ENCODE data around the gene TBX6.

TBX6 gene

GRCh38 chr16:30088237-30088831, 3.4 kb downstream of the TBX6 start:
- H3K27ac ChIP-seq: no peak overlapping the region
- no peak for DNase-seq (ENCODE audit: low read depth, low spot score)

DNA sequence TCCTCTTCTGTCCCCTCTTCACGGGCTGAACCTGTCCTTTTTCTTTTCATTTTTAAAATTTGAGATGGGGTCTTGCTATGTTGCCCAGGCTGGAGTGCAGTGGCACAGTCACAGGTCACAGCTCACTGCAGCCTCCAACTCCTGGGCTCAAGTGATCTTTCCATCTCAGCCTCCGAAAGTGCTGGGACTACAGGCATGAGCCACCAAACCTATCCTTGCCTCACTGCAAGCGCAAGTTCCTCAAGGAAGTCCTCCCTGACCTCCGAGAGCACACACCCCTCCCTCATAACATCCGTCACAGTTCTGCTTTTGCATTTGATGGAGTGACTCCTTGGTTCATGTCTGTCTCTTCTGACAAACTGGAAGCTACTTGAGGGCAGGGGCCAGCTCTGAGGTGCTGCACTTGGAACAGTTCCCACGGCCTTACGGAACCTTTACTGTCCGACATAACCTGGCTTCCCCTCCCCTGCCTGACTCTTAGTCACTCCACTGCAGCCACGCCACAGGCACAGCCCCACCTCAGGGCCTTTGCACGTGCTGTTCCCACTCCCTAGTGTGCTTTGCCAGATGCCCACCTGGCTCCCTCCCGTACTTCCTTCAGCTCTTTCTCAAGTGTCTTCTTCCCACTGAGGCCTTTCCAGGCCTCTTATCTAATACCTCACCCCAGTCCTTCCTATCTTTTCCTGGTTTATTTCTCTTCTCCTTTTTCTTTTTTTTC, 4.4 kb downstream of the TBX6 start:
- no peak for DNase-seq (ENCODE audit: low read depth, low spot score)
- H3K27ac ChIP-seq: no peak overlapping the region

- DNase-seq (ENCODE audit: low read depth, low spot score): no peak
- no peak overlapping the region for H3K27ac ChIP-seq
Observed at GRCh38 chr16:30086291-30087140, 5.2 kb downstream of the TBX6 start.

- no peak overlapping the region for H3K27ac ChIP-seq
- DNase-seq (ENCODE audit: low read depth, low spot score): no peak
Observed at GRCh38 chr16:30085820-30086219, 5.9 kb downstream of the TBX6 start.

DNA sequence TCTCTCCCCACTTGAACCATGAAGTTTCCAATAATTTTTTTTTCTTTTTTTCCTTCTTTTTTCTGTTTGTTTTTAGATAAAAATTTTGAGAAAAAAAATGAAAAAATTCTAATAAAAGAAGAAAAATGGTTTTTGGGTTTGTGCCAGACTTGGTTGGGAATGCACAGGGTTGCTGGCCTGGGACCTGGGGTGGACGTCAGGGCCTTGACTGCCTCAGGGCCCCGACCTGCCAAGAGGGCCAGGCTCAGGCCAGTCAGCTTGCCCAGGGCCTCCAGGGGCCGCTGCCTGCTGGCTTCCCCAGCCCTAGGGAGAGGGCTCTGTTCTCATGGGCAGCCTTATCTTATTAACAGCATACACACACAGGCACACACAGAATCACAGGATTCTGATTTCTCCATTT, 6.5 kb downstream of the TBX6 start:
- H3K27ac ChIP-seq: no peak overlapping the region
- no peak for DNase-seq (ENCODE audit: low read depth, low spot score)

- H3K27ac ChIP-seq: no peak overlapping the region
Observed at GRCh38 chr16:30084816-30085159, 6.9 kb downstream of the TBX6 start.

DNA sequence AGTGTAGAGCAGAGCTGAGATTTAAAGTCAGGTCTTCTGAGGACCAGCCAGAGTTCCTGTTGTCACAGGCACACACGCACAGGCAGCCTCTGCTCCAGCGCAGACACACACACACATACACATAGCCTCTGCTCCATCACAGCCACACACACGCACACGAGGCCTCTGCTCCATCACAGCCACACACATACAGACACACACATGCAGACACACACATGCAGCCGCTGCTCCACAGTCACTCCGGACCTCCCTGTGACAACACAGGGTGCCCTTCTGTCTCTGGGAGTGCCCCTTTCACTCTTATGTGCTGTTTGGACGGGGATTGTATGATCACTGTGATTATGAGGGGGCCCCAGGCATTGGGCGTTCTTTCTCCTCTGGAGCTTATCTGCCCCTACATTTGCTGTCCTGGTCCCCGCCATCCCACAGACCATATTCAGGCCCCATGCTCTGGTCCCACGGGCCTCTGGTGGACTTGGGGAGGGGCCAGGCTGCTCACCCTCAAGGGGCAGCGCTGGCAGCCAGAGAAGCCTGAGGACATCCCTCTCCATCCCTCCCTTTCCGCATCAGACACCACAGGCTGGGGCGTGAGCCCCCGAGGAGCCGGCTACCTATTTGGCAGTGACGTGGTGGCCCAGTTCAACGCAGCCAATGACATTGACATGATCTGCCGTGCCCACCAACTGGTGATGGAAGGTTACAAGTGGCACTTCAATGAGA, 7.5 kb downstream of the TBX6 start:
- H3K27ac ChIP-seq: no peak overlapping the region
- no peak for DNase-seq (ENCODE audit: low read depth, low spot score)

More at GRCh38 chr16:30084816-30085159, 6.9 kb downstream of the TBX6 start:
- DNase-seq (ENCODE audit: low read depth, low spot score): no peak

- H3K27ac ChIP-seq: no peak overlapping the region
- DNase-seq (ENCODE audit: low read depth, low spot score): no peak
Observed at GRCh38 chr16:30083216-30084055, 8.3 kb downstream of the TBX6 start.

- DNase-seq (ENCODE audit: low read depth, low spot score): no peak
- no peak overlapping the region for H3K27ac ChIP-seq
Observed at GRCh38 chr16:30082545-30083090, 9.1 kb downstream of the TBX6 start.

- DNase-seq (ENCODE audit: low read depth, low spot score): no peak
- no peak overlapping the region for H3K27ac ChIP-seq
Observed at GRCh38 chr16:30079480-30079879, 12.2 kb downstream of the TBX6 start.

DNA sequence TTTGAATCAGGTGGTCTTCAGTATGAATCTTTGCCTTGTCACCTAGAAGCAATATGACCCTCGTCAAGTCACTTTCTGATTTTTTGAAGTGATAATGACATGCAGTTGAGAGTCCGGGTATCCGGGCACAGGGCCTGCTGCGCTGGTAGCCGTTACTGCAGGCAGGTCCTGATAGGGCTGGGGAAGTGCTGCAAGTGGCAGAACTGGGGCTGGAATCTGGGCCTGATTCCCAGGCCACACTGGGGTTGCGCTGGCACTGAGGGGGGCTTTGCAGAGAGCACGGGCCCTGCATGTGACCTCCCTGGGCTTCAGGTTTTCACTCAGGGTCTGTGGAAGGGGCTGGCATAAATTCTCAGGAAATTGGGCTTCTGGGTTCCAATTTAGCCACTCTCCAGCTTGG, 13.0 kb downstream of the TBX6 start:
- DNase-seq (ENCODE audit: low read depth, low spot score): no peak
- H3K27ac ChIP-seq: no peak overlapping the region

GRCh38 chr16:30077656-30078055, 14.1 kb downstream of the TBX6 start:
- DNase-seq (ENCODE audit: low read depth, low spot score): no peak
- H3K27ac ChIP-seq: peak overlapping the region; percentile 90

- no peak for DNase-seq (ENCODE audit: low read depth, low spot score)
- H3K27ac ChIP-seq: peak overlapping the region; percentile 90
Observed at GRCh38 chr16:30076276-30076791, 15.4 kb downstream of the TBX6 start.

DNA sequence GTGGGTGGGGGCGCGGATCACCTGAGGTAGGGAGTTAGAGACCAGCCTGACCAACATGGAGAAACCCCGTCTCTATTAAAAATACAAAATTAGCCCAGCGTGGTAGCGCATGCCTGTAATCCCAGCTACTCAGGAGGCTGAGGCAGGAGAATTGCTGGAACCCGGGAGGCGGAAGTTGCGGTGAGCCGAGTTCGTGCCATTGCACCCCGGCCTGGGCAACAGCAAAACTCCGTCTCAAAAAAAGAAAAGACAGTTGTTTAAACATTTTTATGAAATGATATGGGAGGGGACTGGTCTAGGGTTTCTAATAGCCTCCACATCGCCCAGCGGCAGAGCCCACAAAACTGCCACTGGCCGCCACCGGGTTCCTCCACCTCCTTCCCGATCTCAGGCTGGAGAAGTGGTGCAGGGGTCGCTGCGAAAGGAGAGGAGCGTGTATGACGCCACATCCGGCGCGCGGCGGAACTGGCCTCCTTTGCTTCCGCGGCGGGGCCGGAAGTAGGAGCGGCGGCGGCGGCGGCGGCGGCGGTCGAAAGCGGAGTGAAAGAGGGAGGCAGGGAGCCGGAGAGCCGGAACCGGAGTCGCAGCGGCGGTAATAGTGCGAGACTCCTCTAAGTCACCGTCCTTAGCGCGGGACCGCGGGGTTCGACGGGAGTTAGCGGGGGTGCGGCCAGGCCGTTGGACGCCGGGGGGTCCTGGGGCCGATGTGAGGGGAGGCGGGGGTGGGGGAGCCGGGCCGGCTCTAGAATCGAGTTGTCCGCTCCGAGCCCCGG, 16.0 kb downstream of the TBX6 start, which contains the start of gene PPP4C:
Gene PPP4C, plus strand, starts transcription at position 492 of the 773 bp plus-strand sequence. CDS start 384 bp downstream, outside the sequence.
- H3K27ac ChIP-seq: peak within 1 kb of the TSS; percentile 90
- DNase-seq (ENCODE audit: low read depth, low spot score): no peak

GRCh38 chr16:30070490-30070889, 21.2 kb downstream of the TBX6 start:
- DNase-seq (ENCODE audit: low read depth, low spot score): no peak
- peak overlapping the region; percentile 25 for H3K27ac ChIP-seq

DNA sequence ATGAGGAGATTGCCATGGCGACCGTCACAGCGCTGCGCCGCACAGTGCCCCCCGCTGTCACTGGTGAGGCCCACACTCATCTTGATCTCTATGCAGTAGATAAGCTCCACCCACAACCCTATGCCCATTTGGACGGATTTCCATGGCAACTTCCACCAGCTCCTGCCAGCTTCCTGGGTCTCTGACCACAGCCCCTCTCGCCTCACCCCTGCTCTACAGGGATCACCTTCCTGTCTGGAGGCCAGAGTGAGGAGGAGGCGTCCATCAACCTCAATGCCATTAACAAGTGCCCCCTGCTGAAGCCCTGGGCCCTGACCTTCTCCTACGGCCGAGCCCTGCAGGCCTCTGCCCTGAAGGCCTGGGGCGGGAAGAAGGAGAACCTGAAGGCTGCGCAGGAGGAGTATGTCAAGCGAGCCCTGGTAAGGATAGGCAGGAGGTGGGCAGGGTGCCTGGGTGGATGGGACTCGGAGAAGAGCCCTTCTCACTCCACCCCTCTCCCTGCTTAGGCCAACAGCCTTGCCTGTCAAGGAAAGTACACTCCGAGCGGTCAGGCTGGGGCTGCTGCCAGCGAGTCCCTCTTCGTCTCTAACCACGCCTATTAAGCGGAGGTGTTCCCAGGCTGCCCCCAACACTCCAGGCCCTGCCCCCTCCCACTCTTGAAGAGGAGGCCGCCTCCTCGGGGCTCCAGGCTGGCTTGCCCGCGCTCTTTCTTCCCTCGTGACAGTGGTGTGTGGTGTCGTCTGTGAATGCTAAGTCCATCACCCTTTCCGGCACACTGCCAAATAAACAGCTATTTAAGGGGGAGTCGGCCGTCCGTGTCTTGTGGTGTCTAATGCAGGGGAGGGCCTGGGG, 21.9 kb downstream of the TBX6 start:
- peak overlapping the region; percentile 25 for H3K27ac ChIP-seq
- DNase-seq (ENCODE audit: low read depth, low spot score): no peak
